ENCODE measurements around the gene SGMS1.

DNA sequence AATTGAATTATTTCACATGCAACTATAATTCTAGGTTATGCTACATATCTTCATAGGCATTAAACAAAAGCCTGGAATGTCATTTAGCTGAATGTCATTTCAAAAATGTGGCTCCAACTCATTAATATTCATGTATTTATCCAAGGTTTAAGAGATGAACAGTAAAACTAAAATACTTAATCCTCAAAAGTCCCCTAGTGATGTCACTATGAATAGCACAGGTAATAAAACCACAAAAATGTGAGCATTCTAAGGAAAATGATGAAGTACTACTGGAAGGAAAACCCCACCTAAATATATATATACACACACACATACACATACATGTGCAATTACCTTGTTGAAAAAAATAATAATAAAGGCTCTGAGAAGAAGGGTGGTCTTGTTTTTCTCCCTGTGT, 218.0 kb downstream of the SGMS1 start:
- TF ChIP-seq SPI1 (IDR thresholded peaks at IDR 0.05; ENCODE audit: low read depth, low read length) (no peak), POLR2A (IDR thresholded peaks at IDR 0.05; ENCODE audit: low read depth, low read length) (no peak), POLR2AphosphoS5 (IDR thresholded peaks at IDR 0.05; ENCODE audit: low read depth, low read length) (no peak), TAF1 (IDR thresholded peaks at IDR 0.05; ENCODE audit: low read depth, low read length) (no peak), POU2F2 (IDR thresholded peaks at IDR 0.05; ENCODE audit: low read depth, low read length) (no peak), PAX5 (IDR thresholded peaks at IDR 0.05; ENCODE audit: insufficient read depth, low read length, severe bottlenecking) (no peak)

All from GM12891 (cell line).